ENCODE data around the gene CYTH1. TPM values are rescaled to one million over a fixed set of nuclear protein-coding genes. Genes with fewer than 3 reads are reported as not detected.

Gene CYTH1
- total and polyA plus RNA-seq, 10 of the 15 experiments (the other 5 are each of a cell fraction or from before 2014, with no cell fraction given), result 6.6 to 188 (median 145) TPM

DNA sequence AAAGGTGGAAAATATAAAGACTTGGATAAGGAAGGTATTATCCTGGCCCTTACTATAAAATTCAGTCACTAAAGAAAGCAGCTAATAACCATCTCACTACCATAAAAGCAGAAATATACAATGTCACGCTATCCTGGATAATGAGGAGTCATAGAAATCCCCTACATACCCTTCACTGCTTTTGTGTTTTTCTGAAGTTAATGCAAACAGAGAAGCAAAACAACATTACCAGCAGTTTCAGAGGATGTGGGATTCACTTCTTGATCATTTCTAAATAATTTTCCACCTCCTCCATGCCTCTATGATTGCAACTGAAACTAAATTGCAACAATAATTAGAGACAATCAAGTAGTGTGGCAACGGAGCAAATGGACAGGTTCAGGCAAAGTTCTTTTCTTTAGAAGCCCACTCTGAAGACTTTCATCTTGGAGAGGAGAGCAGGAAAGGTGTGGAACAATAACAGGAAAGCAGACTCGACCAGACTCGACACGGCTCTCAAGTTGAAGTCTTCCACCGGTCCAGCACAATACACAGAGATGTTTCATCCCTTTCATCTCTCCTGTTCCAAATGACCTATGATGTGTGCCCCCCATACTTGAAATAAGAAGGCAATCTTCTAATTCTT, 10.2 kb downstream of the CYTH1 start:
- Histone ChIP-seq H3K79me2 (ENCODE audit: control insufficient read depth, insufficient read depth, low read length) (peaks cover 97% of the 10 kb centered on the region), H3K4me1 (ENCODE audit: control insufficient read depth, insufficient read depth, low read length) (peaks cover 61% of the 10 kb centered on the region), H3K9me3 (replicated peaks; ENCODE audit: control insufficient read depth, insufficient read depth, low read length) (no peaks in the 10 kb centered on the region), H4K20me1 (ENCODE audit: control insufficient read depth, insufficient read depth) (no peaks in the 10 kb centered on the region; the same call in 1 of the 2 replicates), H3K4me3 (peak overlapping the region; percentile 51), H3K9ac (ENCODE audit: control insufficient read depth, insufficient read depth, low read length) (peak overlapping the region; percentile 77), H3K27ac (ENCODE audit: control insufficient read depth, insufficient read depth) (peak overlapping the region; percentile 97), H2AFZ (ENCODE audit: control insufficient read depth, low read depth, low read length) (no peak overlapping the region), H3K36me3 (ENCODE audit: control insufficient read depth in 2 of 2, insufficient read depth in 2 of 2, low read length in 1 of 2) (peaks cover 0 to 8% of the 10 kb centered on the region in 2 experiments; a peak in 2 of 4 replicates), H3K4me2 (ENCODE audit: control insufficient read depth, insufficient read depth) (peak overlapping the region; percentile 85), H3K27me3 (replicated peaks in 1 of 2; ENCODE audit: control insufficient read depth in 2 of 2, insufficient read depth in 2 of 2, low read length in 1 of 2) (no peaks in the 10 kb centered on the region)
- DNase-seq (ENCODE audit: low read depth, low spot score) (peak; percentile 82), ATAC-seq (peak; percentile 46), FAIRE-seq (peak; percentile 65)
- ChIA-PET CTCF (interaction anchor here (0.8 to 7.0 kb wide), 4 partner anchors 12 to 65 kb away, joined by 3 to 76 read pairs (median 6); no protein-coding TSS in a partner anchor), SMC1A (ENCODE audit: uncharacterized antibody, unreplicated experiment) (interaction anchor here (1.1 to 6.4 kb wide), 8 partner anchors 14 to 64 kb away, joined by 3 to 52 read pairs (median 4); no protein-coding TSS in a partner anchor), POLR2A (interaction anchor here (0.6 to 12.8 kb wide), 10 partner anchors 8 to 1777 kb away, joined by 3 to 131 read pairs (median 6); no protein-coding TSS in a partner anchor), RAD21 (ENCODE audit: unreplicated experiment) (interaction anchor here (0.8 to 3.5 kb wide), 13 partner anchors 8 to 66 kb away, joined by 3 to 24 read pairs (median 4); partner anchors contain the start of gene CYTH1)
- in situ Hi-C loops (cut with MboI), result no loop called here
- intact Hi-C loops (cut with micrococcal nuclease; ENCODE audit: unreplicated experiment), result no loop called here
- under 1% methylated on average over 6 of the region's 6 CpGs for WGBS (ENCODE audit: insufficient coverage, insufficient replicate concordance, low lambda C conversion rate, missing lambda C conversion rate)
- BruUV-seq (replicated peaks), result no TSS peak
- TF ChIP-seq MEF2A (IDR thresholded peaks at IDR 0.05; ENCODE audit: insufficient read depth, low read depth, low read length) (0 out of 2 replicates have a peak, but pooled peaks have one; percentile 33), ZBED1 (IDR thresholded peaks at IDR 0.05; ENCODE audit: borderline replicate concordance) (peak; percentile 66; the same call in 1 of the 2 replicates), RUNX3 (IDR thresholded peaks at IDR 0.05; ENCODE audit: low read length) (peak; percentile 87), SMARCA5 (IDR thresholded peaks at IDR 0.05) (0 out of 2 replicates have a peak, but pooled peaks have one; percentile 13), MTA3 (IDR thresholded peaks at IDR 0.05; ENCODE audit: borderline replicate concordance, low read length) (peak; percentile 85; the same call in 1 of the 2 replicates), SREBF2 (IDR thresholded peaks at IDR 0.05; ENCODE audit: low read length) (no peak), MYC (IDR thresholded peaks at IDR 0.05; ENCODE audit: insufficient read depth, insufficient read length, insufficient replicate concordance, low read length, severe bottlenecking) (no peak), PBX3 (IDR thresholded peaks at IDR 0.05; ENCODE audit: insufficient replicate concordance, low read depth, low read length) (no peak), TCF12 (IDR thresholded peaks at IDR 0.05; ENCODE audit: low read depth, low read length) (no peak), GATAD2B (conservative IDR thresholded peaks at IDR 0.05; ENCODE audit: low read depth) (0 out of 2 replicates have a peak, but pooled peaks have one; percentile 27), SKIL (IDR thresholded peaks at IDR 0.05; ENCODE audit: low read depth, poor library complexity, severe bottlenecking) (peak; percentile 68), REST (IDR thresholded peaks at IDR 0.05; ENCODE audit: low read depth, low read length) (no peak), NR2C2 (IDR thresholded peaks at IDR 0.05; ENCODE audit: borderline replicate concordance, control insufficient read depth, insufficient read length, low read depth) (no peak), PAX5 (IDR thresholded peaks at IDR 0.05; ENCODE audit: borderline replicate concordance, low read depth, low read length) (peak; percentile 22; the same call in 1 of the 2 replicates), JUNB (IDR thresholded peaks at IDR 0.05) (peak; percentile 69)

All from GM12878 (cell line).